Stimulated activated CD8-positive, alpha-beta memory T cell treated with anti-CD3 and anti-CD28 coated beads, Interleukin-7, amount 100 ng/mL, for 48 hours (primary cell): Measurements from ENCODE around the gene ANKMY2.
"Not testable (repeated sequence)": the region's sequence is repeated elsewhere in the genome, so short reads cannot be mapped to it uniquely, and the experiment has no call there.

Experiments used
- DNase-seq, 2 donors: peaks; one replicate each; pipeline ENCODE4 v3.0.0-alpha.2; 2020; ENCODE audit warnings: low read depth in 1 of 2; ENCODE audit errors: extremely low read depth in 1 of 2

The ANKMY2 gene

GRCh38 chr7:16627236-16627635, 18.3 kb downstream of the ANKMY2 start:
- no peak for DNase-seq

- no peak for DNase-seq
Measured at GRCh38 chr7:16626388-16626787, 19.2 kb downstream of the ANKMY2 start.

GRCh38 chr7:16619979-16620408, 25.6 kb downstream of the ANKMY2 start:
- no peak for DNase-seq

- DNase-seq, result no peak
Measured at GRCh38 chr7:16616542-16616941, 29.0 kb downstream of the ANKMY2 start.

- DNase-seq, result no peak
Measured at GRCh38 chr7:16616122-16616521, 29.4 kb downstream of the ANKMY2 start.

GRCh38 chr7:16615228-16615627, 30.3 kb downstream of the ANKMY2 start:
- no peak for DNase-seq

GRCh38 chr7:16611711-16612110, 33.8 kb downstream of the ANKMY2 start:
- no peak for DNase-seq

- DNase-seq, result no peak
Measured at GRCh38 chr7:16609842-16610450, 35.6 kb downstream of the ANKMY2 start.

GRCh38 chr7:16606704-16607103, 38.9 kb downstream of the ANKMY2 start:
- DNase-seq, result no peak

GRCh38 chr7:16604054-16604453, 41.5 kb downstream of the ANKMY2 start:
- DNase-seq, result no peak

GRCh38 chr7:16603633-16604032, 41.9 kb downstream of the ANKMY2 start:
- no peak for DNase-seq

GRCh38 chr7:16599860-16600259, 45.7 kb downstream of the ANKMY2 start:
- DNase-seq, result no peak

GRCh38 chr7:16598015-16598414, 47.5 kb downstream of the ANKMY2 start:
- DNase-seq, result no peak

- DNase-seq, result not testable (repeated sequence)
Measured at GRCh38 chr7:16595596-16595995, 50.0 kb downstream of the ANKMY2 start.

- no peak for DNase-seq
Measured at GRCh38 chr7:16594676-16595075, 50.9 kb downstream of the ANKMY2 start.

GRCh38 chr7:16594061-16594460, 51.5 kb downstream of the ANKMY2 start:
- DNase-seq, result no peak

- no peak for DNase-seq
Measured at GRCh38 chr7:16592395-16592794, 53.2 kb downstream of the ANKMY2 start.

GRCh38 chr7:16590424-16590823, 55.1 kb downstream of the ANKMY2 start:
- DNase-seq, result no peak

- DNase-seq, result no peak
Measured at GRCh38 chr7:16589881-16590280, 55.7 kb downstream of the ANKMY2 start.

- no peak for DNase-seq
Measured at GRCh38 chr7:16587790-16588189, 57.8 kb downstream of the ANKMY2 start.

- no peak for DNase-seq
Measured at GRCh38 chr7:16587129-16587528, 58.4 kb downstream of the ANKMY2 start.

- DNase-seq, result no peak
Measured at GRCh38 chr7:16586081-16586874, 59.3 kb downstream of the ANKMY2 start.
